Measurements from ENCODE around the gene PRLR.

DNA sequence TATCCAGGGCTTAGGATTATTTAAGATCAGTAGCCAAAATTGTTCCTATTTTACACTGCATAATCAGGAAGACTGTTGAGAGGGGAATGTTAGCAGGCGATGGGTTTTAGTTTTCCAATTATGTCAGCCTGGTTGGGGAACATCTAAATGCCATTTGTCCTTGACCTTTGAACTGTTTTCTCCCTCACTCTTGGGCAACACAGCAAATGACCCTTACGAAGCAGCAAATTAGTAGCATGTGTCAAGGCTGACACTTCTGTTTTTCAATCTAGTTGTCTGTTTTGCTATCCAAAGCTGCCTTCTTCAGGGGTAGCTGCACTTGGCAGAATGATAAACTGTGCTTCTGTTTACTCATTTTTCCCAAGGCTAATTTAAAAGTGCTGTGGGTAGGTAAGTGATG is 104.5 kb downstream of the PRLR start:
- TF ChIP-seq SUZ12 (IDR thresholded peaks at IDR 0.05; ENCODE audit: extremely low read depth, insufficient read depth, insufficient read length) (no peak), ZNF274 (IDR thresholded peaks at IDR 0.05; ENCODE audit: low read depth, low read length) (no peak), YY1 (IDR thresholded peaks at IDR 0.05; ENCODE audit: insufficient read depth, insufficient read length) (no peak)
